GM12878 (cell line): ENCODE data around the gene ATRNL1. TPM values are rescaled to one million over a fixed set of nuclear protein-coding genes. Genes with fewer than 3 reads are reported as not detected.

Experiments
- ATAC-seq: fragments of 200-7000 bp; cut with Tn5 transposase; 3 replicates; pipeline ENCODE4 v1.9.1; 2020; ENCODE audit warnings: mild to moderate bottlenecking, moderate library complexity
- BruUV-seq: library from RNA; stranded (reverse); fragments of 400-500 nt; replicated peaks from 2 replicates; lab custom pipeline; 2021; lab: Mats Ljungman, UMichigan
- CTCF ChIA-PET: fragments of 300-600 bp; sonication (Branson Sonifier 250); formaldehyde crosslinking; extraction: SDS; loops from one replicate; lab custom pipeline; 2021; ENCODE audit warnings: inconsistent platforms; lab: Yijun Ruan, JAX
- POLR2A ChIA-PET: fragments of 350-600 bp; formaldehyde crosslinking; extraction: SDS; loops from one replicate; lab custom pipeline; 2021; ENCODE audit warnings: inconsistent platforms; lab: Charles Lee
- RAD21 ChIA-PET: fragments of 300-600 bp; sonication (Branson Sonifier 250); formaldehyde crosslinking; loops from one replicate; lab custom pipeline; 2023; ENCODE audit warnings: antibody characterized with exemption; ENCODE audit not compliant: unreplicated experiment; lab: Charles Lee
- SMC1A ChIA-PET: fragments of 300-600 bp; sonication (Branson Sonifier 250); formaldehyde crosslinking; loops from one replicate; lab custom pipeline; 2023; ENCODE audit not compliant: unreplicated experiment, uncharacterized antibody; lab: Charles Lee
- DNase-seq: peaks from one replicate; pipeline ENCODE4 v3.0.0-alpha.2; 2011; ENCODE audit warnings: low read depth, low spot score
- FAIRE-seq: peaks from 3 replicates; lab custom pipeline; 2011; peaks lifted over from hg19 to GRCh38; lab: Jason Lieb, UNC
- H2AFZ ChIP-seq: 2 replicates; pipeline ENCODE4 v1.6.0; 2011; ENCODE audit warnings: low read depth, low read length, control low read depth; ENCODE audit not compliant: control insufficient read depth
- H3K27ac ChIP-seq: 2 replicates; pipeline ENCODE4 v1.5.1; 2011; ENCODE audit warnings: control low read depth; ENCODE audit not compliant: control insufficient read depth, insufficient read depth
- H3K27me3 ChIP-seq, 2 experiments: replicated peaks in 1 of 2; 2 replicates each; pipeline versions ENCODE4 v1.6.0 to v1.6.1; 2011; ENCODE audit warnings: low read length in 1 of 2; ENCODE audit not compliant: control insufficient read depth in 2 of 2, insufficient read depth in 2 of 2
- H3K36me3 ChIP-seq, 2 experiments: 2 replicates each; pipeline ENCODE4 v1.5.1; 2011; ENCODE audit warnings: low read length in 1 of 2; ENCODE audit not compliant: control insufficient read depth in 2 of 2, insufficient read depth in 2 of 2
- H3K4me1 ChIP-seq: 2 replicates; pipeline ENCODE4 v1.6.1; 2011; ENCODE audit warnings: mild to moderate bottlenecking, low read length, moderate library complexity, mixed read lengths; ENCODE audit not compliant: control insufficient read depth, insufficient read depth
- H3K4me2 ChIP-seq: 2 replicates; pipeline ENCODE4 v1.6.0; 2011; ENCODE audit warnings: control low read depth; ENCODE audit not compliant: control insufficient read depth, insufficient read depth
- H3K4me3 ChIP-seq: fragments of 200-600 bp; sonication (generic); 2 replicates; pipeline ENCODE4 v1.5.1; 2016
- H3K79me2 ChIP-seq: 2 replicates; pipeline ENCODE4 v1.6.0; 2011; ENCODE audit warnings: low read length; ENCODE audit not compliant: control insufficient read depth, insufficient read depth
- H3K9ac ChIP-seq: 2 replicates; pipeline ENCODE4 v1.8.0; 2011; ENCODE audit warnings: low read length, control low read depth, mixed read lengths; ENCODE audit not compliant: control insufficient read depth, insufficient read depth
- H3K9me3 ChIP-seq: replicated peaks from 3 replicates; pipeline ENCODE4 v1.5.1; 2011; ENCODE audit warnings: mild to moderate bottlenecking, low read length; ENCODE audit not compliant: control insufficient read depth, insufficient read depth
- H4K20me1 ChIP-seq: 2 replicates; pipeline ENCODE4 v1.6.0; 2011; ENCODE audit not compliant: control insufficient read depth, insufficient read depth
- FOS ChIP-seq: IDR thresholded peaks from 3 replicates; pipeline ENCODE4 v1.6.1; 2011; ENCODE audit warnings: borderline replicate concordance; ENCODE audit not compliant: insufficient read length; ENCODE audit errors: extremely low read depth
- GATAD2B ChIP-seq: fragments of 450-650 bp; conservative IDR thresholded peaks from 2 replicates; pipeline ENCODE4 v1.6.1; 2017; ENCODE audit warnings: low read depth, mild to moderate bottlenecking, moderate library complexity
- HCFC1 ChIP-seq: fragments of 150-350 bp; IDR thresholded peaks from 2 replicates; pipeline ENCODE4 v1.6.1; 2014; ENCODE audit warnings: low read length
- IKZF2 ChIP-seq, 2 experiments: fragments of 450-650 bp; IDR thresholded peaks; 2 replicates each; pipeline ENCODE4 v1.6.1; 2017; ENCODE audit warnings: mild to moderate bottlenecking in 2 of 2, moderate library complexity in 2 of 2
- IRF4 ChIP-seq: IDR thresholded peaks from 2 replicates; pipeline ENCODE4 v1.6.1; 2011; ENCODE audit warnings: low read depth, low read length
- KLF5 ChIP-seq: fragments of 450-650 bp; IDR thresholded peaks from 2 replicates; pipeline ENCODE4 v1.6.1; 2014; ENCODE audit warnings: mild to moderate bottlenecking; ENCODE audit not compliant: partially characterized antibody
- RFX5 ChIP-seq: IDR thresholded peaks from 2 replicates; pipeline ENCODE4 v1.6.1; 2011; ENCODE audit warnings: low read depth, low read length, improper control_type of control experiment
- SP1 ChIP-seq: IDR thresholded peaks from one replicate; pipeline ENCODE4 v1.6.1; 2011; ENCODE audit warnings: low read depth, low read length
- TCF7 ChIP-seq: IDR thresholded peaks from 2 replicates; pipeline ENCODE4 v1.6.1; 2014; ENCODE audit warnings: antibody characterized with exemption, borderline replicate concordance
- WGBS: methylation state at CpG from one replicate; pipeline ENCODE4 v1.1.6; 2016; ENCODE audit warnings: low lambda C conversion rate; ENCODE audit not compliant: insufficient replicate concordance, insufficient coverage; ENCODE audit errors: missing lambda C conversion rate; 5-methylcytosine and 5-hydroxymethylcytosine counted together
- in situ Hi-C: fragments of 300-500 bp; cut with MboI; formaldehyde crosslinking; loops from 9 replicates; pipeline ENCODE4 v1.14.3; 2018; ENCODE audit warnings: mixed read lengths
- intact Hi-C: fragments of 100-400 bp; cut with micrococcal nuclease; formaldehyde crosslinking; loops from one replicate; pipeline ENCODE4 v1.14.2; 2022; ENCODE audit not compliant: unreplicated experiment
- polyA plus RNA-seq, 11 experiments: library from polyadenylated mRNA; depleted of rRNA in 4 of 11; unstranded in 6 of 11; stranded (reverse) in 5 of 11; fragments of >200 nt; fragmentation: Nextera tagmentation in 4 of 11; fragmentation: Illumina TruSeq in 1 of 11; extraction: Ambion mirVana in 4 of 11; extraction: Trizol in 1 of 11; gene quantifications; 1 replicate in 1 of 11; 2 replicates in 10 of 11; pipeline versions ENCODE4 v1.2.1 to v1.2.3, GENCODE V29; 2011 to 2016; ENCODE audit warnings: inconsistent platforms in 2 of 11, missing spikeins in 2 of 11, low read depth in 1 of 11
- total RNA-seq, 4 experiments: library from RNA; depleted of rRNA in 3 of 4; stranded (reverse); fragments of >200 nt in 3 of 4; fragmentation: Illumina TruSeq in 1 of 4; extraction: Trizol in 1 of 4; gene quantifications; 2 replicates each; pipeline versions ENCODE4 v1.2.1 to v1.2.3, GENCODE V29; 2013 to 2021
- TF ChIP-seq, protein P1 (sequence below): fragments of 450-650 bp; IDR thresholded peaks from 2 replicates; pipeline ENCODE4 v1.6.1; 2016; ENCODE audit warnings: mild to moderate bottlenecking
- TF ChIP-seq, protein P2 (sequence below): fragments of 450-650 bp; formaldehyde crosslinking; IDR thresholded peaks from 2 replicates; pipeline ENCODE4 v1.4.0; 2020; ENCODE audit warnings: mild to moderate bottlenecking, moderate library complexity

ATRNL1 gene
- total and polyA plus RNA-seq, 10 of the 15 experiments (the other 5 are each of a cell fraction or from before 2014, with no cell fraction given): 0.03 to 1.4 (median 0.34) TPM

DNA sequence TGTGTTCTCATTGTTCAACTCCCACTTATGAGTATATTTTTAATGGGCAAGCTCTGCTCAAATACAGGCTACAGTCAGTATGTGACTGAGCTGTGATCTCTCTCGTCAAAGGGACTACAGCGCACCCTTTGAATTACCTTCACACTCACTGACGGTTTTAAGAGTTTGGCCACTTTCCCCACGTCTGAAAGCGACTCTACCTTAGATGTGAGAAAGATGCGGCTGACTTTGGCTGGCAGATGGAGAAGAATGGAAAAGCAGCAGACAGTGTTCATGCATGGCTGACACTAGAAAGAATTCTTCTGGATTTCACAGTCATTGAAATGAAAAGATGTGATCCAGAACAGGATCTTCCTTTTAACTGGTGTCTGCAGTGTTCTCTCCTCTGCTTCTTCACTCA lies 2.0 kb upstream of the ATRNL1 start:
- Histone ChIP-seq H2AFZ (no peak overlapping the region), H3K9me3 (no peaks in the 10 kb centered on the region), H3K27me3 (peaks cover 0 to 3% of the 10 kb centered on the region in 2 experiments; a peak in 2 of 4 replicates), H4K20me1 (no peaks in the 10 kb centered on the region), H3K9ac (no peak overlapping the region), H3K4me2 (no peak overlapping the region), H3K4me3 (no peak overlapping the region), H3K79me2 (no peaks in the 10 kb centered on the region), H3K4me1 (no peaks in the 10 kb centered on the region), H3K27ac (no peak overlapping the region), H3K36me3 (no peaks in the 10 kb centered on the region)
- TF ChIP-seq, protein P1, sequence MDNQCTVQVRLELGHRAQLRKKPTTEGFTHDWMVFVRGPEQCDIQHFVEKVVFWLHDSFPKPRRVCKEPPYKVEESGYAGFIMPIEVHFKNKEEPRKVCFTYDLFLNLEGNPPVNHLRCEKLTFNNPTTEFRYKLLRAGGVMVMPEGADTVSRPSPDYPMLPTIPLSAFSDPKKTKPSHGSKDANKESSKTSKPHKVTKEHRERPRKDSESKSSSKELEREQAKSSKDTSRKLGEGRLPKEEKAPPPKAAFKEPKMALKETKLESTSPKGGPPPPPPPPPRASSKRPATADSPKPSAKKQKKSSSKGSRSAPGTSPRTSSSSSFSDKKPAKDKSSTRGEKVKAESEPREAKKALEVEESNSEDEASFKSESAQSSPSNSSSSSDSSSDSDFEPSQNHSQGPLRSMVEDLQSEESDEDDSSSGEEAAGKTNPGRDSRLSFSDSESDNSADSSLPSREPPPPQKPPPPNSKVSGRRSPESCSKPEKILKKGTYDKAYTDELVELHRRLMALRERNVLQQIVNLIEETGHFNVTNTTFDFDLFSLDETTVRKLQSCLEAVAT: no peak
- TF ChIP-seq IRF4 (no peak), RFX5 (no peak)
- ATAC-seq (no peak), FAIRE-seq (no peak), DNase-seq (no peak)
- intact Hi-C loops: no loop called here
- ChIA-PET SMC1A (no interaction called here), POLR2A (no interaction called here), RAD21 (no interaction called here), CTCF (no interaction called here)
- in situ Hi-C loops: no loop called here
- 95% methylated on average over 6 of the region's 6 CpGs for WGBS
- no TSS peak for BruUV-seq

DNA sequence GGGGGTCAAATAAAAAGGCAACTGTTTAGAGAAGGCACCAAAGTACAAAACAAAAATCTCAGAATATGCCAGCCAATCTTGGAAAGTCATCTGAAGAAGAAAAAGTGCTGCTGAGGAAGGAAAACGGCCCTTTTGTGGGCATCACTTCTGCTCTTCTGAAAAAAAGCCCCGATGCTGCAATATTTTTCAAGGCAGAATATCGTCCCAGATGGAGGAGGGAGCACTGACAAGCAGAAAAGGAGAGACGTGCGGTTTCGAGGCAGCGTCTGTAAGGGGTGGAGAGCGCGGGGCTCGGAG lies 959 bp upstream of the ATRNL1 start:
- intact Hi-C loops: no loop called here
- no peak for DNase-seq
- no peak for TF ChIP-seq KLF5
- TF ChIP-seq SP1: no peak
- TF ChIP-seq FOS: no peak
- TF ChIP-seq TCF7: no peak
- no peak for TF ChIP-seq IKZF2 (IDR thresholded peaks at IDR 0.05)
- TF ChIP-seq, protein P2, sequence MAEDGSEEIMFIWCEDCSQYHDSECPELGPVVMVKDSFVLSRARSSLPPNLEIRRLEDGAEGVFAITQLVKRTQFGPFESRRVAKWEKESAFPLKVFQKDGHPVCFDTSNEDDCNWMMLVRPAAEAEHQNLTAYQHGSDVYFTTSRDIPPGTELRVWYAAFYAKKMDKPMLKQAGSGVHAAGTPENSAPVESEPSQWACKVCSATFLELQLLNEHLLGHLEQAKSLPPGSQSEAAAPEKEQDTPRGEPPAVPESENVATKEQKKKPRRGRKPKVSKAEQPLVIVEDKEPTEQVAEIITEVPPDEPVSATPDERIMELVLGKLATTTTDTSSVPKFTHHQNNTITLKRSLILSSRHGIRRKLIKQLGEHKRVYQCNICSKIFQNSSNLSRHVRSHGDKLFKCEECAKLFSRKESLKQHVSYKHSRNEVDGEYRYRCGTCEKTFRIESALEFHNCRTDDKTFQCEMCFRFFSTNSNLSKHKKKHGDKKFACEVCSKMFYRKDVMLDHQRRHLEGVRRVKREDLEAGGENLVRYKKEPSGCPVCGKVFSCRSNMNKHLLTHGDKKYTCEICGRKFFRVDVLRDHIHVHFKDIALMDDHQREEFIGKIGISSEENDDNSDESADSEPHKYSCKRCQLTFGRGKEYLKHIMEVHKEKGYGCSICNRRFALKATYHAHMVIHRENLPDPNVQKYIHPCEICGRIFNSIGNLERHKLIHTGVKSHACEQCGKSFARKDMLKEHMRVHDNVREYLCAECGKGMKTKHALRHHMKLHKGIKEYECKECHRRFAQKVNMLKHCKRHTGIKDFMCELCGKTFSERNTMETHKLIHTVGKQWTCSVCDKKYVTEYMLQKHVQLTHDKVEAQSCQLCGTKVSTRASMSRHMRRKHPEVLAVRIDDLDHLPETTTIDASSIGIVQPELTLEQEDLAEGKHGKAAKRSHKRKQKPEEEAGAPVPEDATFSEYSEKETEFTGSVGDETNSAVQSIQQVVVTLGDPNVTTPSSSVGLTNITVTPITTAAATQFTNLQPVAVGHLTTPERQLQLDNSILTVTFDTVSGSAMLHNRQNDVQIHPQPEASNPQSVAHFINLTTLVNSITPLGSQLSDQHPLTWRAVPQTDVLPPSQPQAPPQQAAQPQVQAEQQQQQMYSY: no peak
- no peak for TF ChIP-seq HCFC1
- no peak for TF ChIP-seq GATAD2B

More for the DNA sequence above, 959 bp upstream of the ATRNL1 start:
- ChIA-PET SMC1A (no interaction called here), RAD21 (no interaction called here), CTCF (no interaction called here), POLR2A (no interaction called here)
- peak overlapping the region; percentile 81 for H3K4me3 ChIP-seq
- H3K27me3 ChIP-seq: peaks cover 0 to 3% of the 10 kb centered on the region in 2 experiments; a peak in 2 of 4 replicates
- H3K4me2 ChIP-seq: peak overlapping the region; percentile 85
- in situ Hi-C loops: no loop called here
- no peak overlapping the region for H3K27ac ChIP-seq
- no peaks in the 10 kb centered on the region for H3K36me3 ChIP-seq
- no peaks in the 10 kb centered on the region for H4K20me1 ChIP-seq
- FAIRE-seq (no peak), ATAC-seq (no peak; the same call in 2 of the 3 replicates)
- H3K9me3 ChIP-seq: no peaks in the 10 kb centered on the region
- H3K4me1 ChIP-seq: no peaks in the 10 kb centered on the region
- BruUV-seq: no TSS peak
- H2AFZ ChIP-seq: peak overlapping the region; percentile 85
- H3K79me2 ChIP-seq: no peaks in the 10 kb centered on the region
- 0% methylated on average over 9 of the region's 10 CpGs for WGBS
- H3K9ac ChIP-seq: no peak overlapping the region
